Measurements from ENCODE around the gene MACO1.

GRCh38 chr1:25503551-25504426 lies 73.1 kb downstream of the MACO1 start:
- TF ChIP-seq CTCF (conservative IDR thresholded peaks at IDR 0.05) (peak; percentile 46), ZFX (IDR thresholded peaks at IDR 0.05) (no peak)
